LNCAP (cell line): ENCODE data around the gene TPCN2.

Experiments used
- CTCF ChIP-seq: fragments of 450-650 bp; IDR thresholded peaks from 2 replicates; pipeline ENCODE4 v1.5.1; 2017; ENCODE audit warnings: mild to moderate bottlenecking

Gene TPCN2

GRCh38 chr11:69101792-69102695 is 53.3 kb downstream of the TPCN2 start:
- TF ChIP-seq CTCF: no peak

- no peak for TF ChIP-seq CTCF
These were observed 54.2 kb downstream of the TPCN2 start for GRCh38 chr11:69102732-69103615.

- TF ChIP-seq CTCF: no peak
These were observed 55.6 kb downstream of the TPCN2 start for GRCh38 chr11:69104212-69104855.

GRCh38 chr11:69104856-69105395 is 56.2 kb downstream of the TPCN2 start:
- TF ChIP-seq CTCF: no peak

- TF ChIP-seq CTCF: no peak
These were observed 56.8 kb downstream of the TPCN2 start for GRCh38 chr11:69105461-69106030.

- no peak for TF ChIP-seq CTCF
These were observed 57.5 kb downstream of the TPCN2 start for GRCh38 chr11:69106031-69106811.
